Activated T-cell treated with anti-CD3 and anti-CD28 coated beads for 4 hours (primary cell): ENCODE measurements around the gene FNDC3B.

ENCODE experiments used
- DNase-seq: peaks from one replicate; pipeline ENCODE4 v3.0.0-alpha.2; 2020

Gene FNDC3B

GRCh38 chr3:172098698-172099494, 59.5 kb downstream of the FNDC3B start:
- DNase-seq: no peak

GRCh38 chr3:172099495-172099808, 60.1 kb downstream of the FNDC3B start:
- DNase-seq: no peak

GRCh38 chr3:172100482-172100881, 61.1 kb downstream of the FNDC3B start:
- no peak for DNase-seq

GRCh38 chr3:172101107-172101506, 61.7 kb downstream of the FNDC3B start:
- no peak for DNase-seq

- DNase-seq: no peak
These were observed 62.9 kb downstream of the FNDC3B start for GRCh38 chr3:172102123-172102882.

- DNase-seq: no peak
These were observed 63.5 kb downstream of the FNDC3B start for GRCh38 chr3:172102883-172103310.

GRCh38 chr3:172103724-172104123, 64.3 kb downstream of the FNDC3B start:
- no peak for DNase-seq

GRCh38 chr3:172104471-172105072, 65.2 kb downstream of the FNDC3B start:
- DNase-seq: no peak

- DNase-seq: no peak
These were observed 66.9 kb downstream of the FNDC3B start for GRCh38 chr3:172106037-172106954.

GRCh38 chr3:172106989-172107388, 67.6 kb downstream of the FNDC3B start:
- peak; percentile 46 for DNase-seq

GRCh38 chr3:172107403-172107802, 68.0 kb downstream of the FNDC3B start:
- DNase-seq: no peak

GRCh38 chr3:172110127-172110779, 70.9 kb downstream of the FNDC3B start:
- DNase-seq: no peak

- DNase-seq: no peak
These were observed 71.8 kb downstream of the FNDC3B start for GRCh38 chr3:172111163-172111562.

GRCh38 chr3:172112078-172112733, 72.8 kb downstream of the FNDC3B start:
- no peak for DNase-seq

GRCh38 chr3:172112734-172113120, 73.3 kb downstream of the FNDC3B start:
- no peak for DNase-seq

- no peak for DNase-seq
These were observed 74.3 kb downstream of the FNDC3B start for GRCh38 chr3:172113710-172114109.

GRCh38 chr3:172115059-172115458, 75.7 kb downstream of the FNDC3B start:
- DNase-seq: no peak

- DNase-seq: no peak
These were observed 76.4 kb downstream of the FNDC3B start for GRCh38 chr3:172115787-172116186.

- DNase-seq: no peak
These were observed 78.6 kb downstream of the FNDC3B start for GRCh38 chr3:172118019-172118418.

GRCh38 chr3:172119266-172119969, 80.0 kb downstream of the FNDC3B start:
- no peak for DNase-seq

GRCh38 chr3:172120912-172121311, 81.5 kb downstream of the FNDC3B start:
- no peak for DNase-seq
